ENCODE data around the gene NEK6.

- no peak for TF ChIP-seq EP300 (IDR thresholded peaks at IDR 0.05)
- TF ChIP-seq POLR2A (IDR thresholded peaks at IDR 0.05; ENCODE audit: low read depth): no peak
- no peak for TF ChIP-seq POLR2AphosphoS5 (IDR thresholded peaks at IDR 0.05)
- no peak for TF ChIP-seq CTCF (IDR thresholded peaks at IDR 0.05)
Observed at GRCh38 chr9:124304285-124304684, 46.5 kb downstream of the NEK6 start.

Measured in esophagus muscularis mucosa (tissue), 4 donors.